GM23338 (cell line): ENCODE data around the gene SMARCC1. TPM values are rescaled to one million over a fixed set of nuclear protein-coding genes. Genes with fewer than 3 reads are reported as not detected.

ENCODE experiments used
- ATAC-seq: fragments of 200-7000 bp; cut with Tn5 transposase; 3 replicates; pipeline ENCODE4 v1.9.1; 2020
- DNase-seq: peaks from one replicate; pipeline ENCODE4 v3.0.0-alpha.2; 2015; ENCODE audit warnings: low spot score
- H2AFZ ChIP-seq: fragments of 200-600 bp; sonication (generic); 2 replicates; pipeline ENCODE4 v1.8.0; 2016; ENCODE audit warnings: antibody characterized with exemption, mild to moderate bottlenecking, moderate library complexity
- H3F3A ChIP-seq: fragments of 200-600 bp; sonication (generic); replicated peaks from 2 replicates; pipeline ENCODE4 v1.8.0; 2017; ENCODE audit warnings: antibody characterized with exemption, mixed run types, low read depth
- H3K27ac ChIP-seq: fragments of 200-600 bp; sonication (generic); 2 replicates; pipeline ENCODE4 v1.6.1; 2016; ENCODE audit warnings: low read depth
- H3K27me3 ChIP-seq: fragments of 200-600 bp; sonication (generic); 2 replicates; pipeline ENCODE4 v1.8.0; 2016; ENCODE audit warnings: mild to moderate bottlenecking, mixed run types, moderate library complexity; ENCODE audit not compliant: insufficient read depth
- H3K36me3 ChIP-seq: fragments of 200-600 bp; sonication (generic); 2 replicates; pipeline ENCODE4 v1.8.0; 2016; ENCODE audit warnings: mild to moderate bottlenecking; ENCODE audit not compliant: insufficient read depth
- H3K4me1 ChIP-seq: fragments of 200-600 bp; sonication (generic); 2 replicates; pipeline ENCODE4 v1.8.0; 2016; ENCODE audit warnings: mild to moderate bottlenecking, moderate library complexity; ENCODE audit not compliant: insufficient read depth
- H3K4me2 ChIP-seq: fragments of 200-600 bp; sonication (generic); 2 replicates; pipeline ENCODE4 v1.7.1; 2017; ENCODE audit warnings: mixed run types
- H3K4me3 ChIP-seq: fragments of 200-600 bp; sonication (generic); 2 replicates; pipeline ENCODE4 v1.6.1; 2016; ENCODE audit warnings: mixed run types
- H3K79me2 ChIP-seq: fragments of 200-600 bp; sonication (generic); replicated peaks from 2 replicates; pipeline ENCODE4 v1.8.0; 2017; ENCODE audit warnings: mild to moderate bottlenecking; ENCODE audit not compliant: insufficient read depth
- H3K9me2 ChIP-seq: fragments of 200-600 bp; sonication (generic); 2 replicates; pipeline ENCODE4 v1.8.0; 2017; ENCODE audit not compliant: insufficient read depth
- H4K20me1 ChIP-seq: fragments of 200-600 bp; sonication (generic); replicated peaks from 2 replicates; pipeline ENCODE4 v1.8.0; 2017; ENCODE audit warnings: mild to moderate bottlenecking; ENCODE audit not compliant: insufficient read depth
- H3K27ac Mint-ChIP-seq: 2 replicates; pipeline ENCODE4 v1.8.0; 2020; ENCODE audit warnings: inconsistent platforms, mild to moderate bottlenecking, moderate library complexity, mixed read lengths
- H3K27me3 Mint-ChIP-seq: 3 replicates; pipeline ENCODE4 v1.8.0; 2022; ENCODE audit warnings: low read depth, mild to moderate bottlenecking, moderate library complexity, mixed read lengths, inconsistent platforms; ENCODE audit not compliant: insufficient read depth, poor library complexity
- H3K36me3 Mint-ChIP-seq: 3 replicates; pipeline ENCODE4 v1.8.0; 2021; ENCODE audit warnings: low read depth, mild to moderate bottlenecking, inconsistent platforms, moderate library complexity, mixed read lengths
- H3K4me1 Mint-ChIP-seq: 3 replicates; pipeline ENCODE4 v1.8.0; 2020; ENCODE audit warnings: mild to moderate bottlenecking, inconsistent platforms, mixed read lengths
- H3K4me3 Mint-ChIP-seq: 3 replicates; pipeline ENCODE4 v1.8.0; 2021; ENCODE audit warnings: moderate library complexity, mild to moderate bottlenecking, inconsistent platforms, mixed read lengths
- H3K9me3 Mint-ChIP-seq: 3 replicates; pipeline ENCODE4 v1.8.0; 2020; ENCODE audit warnings: moderate library complexity, mild to moderate bottlenecking, inconsistent platforms, mixed read lengths
- CREB1 ChIP-seq: fragments of 250-450 bp; sonication (Bioruptor Pico); IDR thresholded peaks from 2 replicates; pipeline ENCODE4 v1.5.0; 2020; ENCODE audit warnings: low read depth, mild to moderate bottlenecking, moderate library complexity
- EZH2 ChIP-seq: fragments of 200-600 bp; sonication (generic); IDR thresholded peaks from one replicate; pipeline ENCODE4 v1.8.0; 2017; ENCODE audit warnings: antibody characterized with exemption, mild to moderate bottlenecking, low read depth; ENCODE audit not compliant: unreplicated experiment
- EZH2phosphoT487 ChIP-seq: fragments of 200-600 bp; sonication (generic); IDR thresholded peaks from one replicate; pipeline ENCODE4 v1.8.1; 2018; ENCODE audit warnings: antibody characterized with exemption; ENCODE audit not compliant: unreplicated experiment
- JUNB ChIP-seq: IDR thresholded peaks from one replicate; pipeline ENCODE4 v1.6.1; 2016; ENCODE audit warnings: antibody characterized with exemption; ENCODE audit not compliant: unreplicated experiment
- NANOG ChIP-seq: IDR thresholded peaks from 2 replicates; pipeline ENCODE4 v1.6.1; 2016; ENCODE audit warnings: antibody characterized with exemption, borderline replicate concordance
- POLR2AphosphoS5 ChIP-seq: IDR thresholded peaks from 2 replicates; pipeline ENCODE4 v1.6.1; 2016; ENCODE audit warnings: antibody characterized with exemption, low read depth
- STAT1 ChIP-seq: IDR thresholded peaks from one replicate; pipeline ENCODE4 v1.6.1; 2016; ENCODE audit warnings: antibody characterized with exemption; ENCODE audit not compliant: unreplicated experiment
- ZNF114 ChIP-seq: fragments of 250-450 bp; sonication (Bioruptor Pico); IDR thresholded peaks from 2 replicates; pipeline ENCODE4 v1.5.0; 2020; ENCODE audit warnings: mild to moderate bottlenecking, moderate library complexity
- ZNF331 ChIP-seq: fragments of 250-450 bp; sonication (Bioruptor Pico); IDR thresholded peaks from 2 replicates; pipeline ENCODE4 v1.5.0; 2020; ENCODE audit warnings: low read depth, mild to moderate bottlenecking, moderate library complexity
- polyA plus RNA-seq: library from polyadenylated mRNA; unstranded; fragments of >200 nt; fragmentation: Nextera tagmentation; extraction: Ambion mirVana; gene quantifications from 2 replicates; pipeline ENCODE4 v1.2.1, GENCODE V29; 2016
- total RNA-seq: library from RNA; depleted of rRNA; stranded (reverse); fragments of >200 nt; shearing (Covaris generic); gene quantifications from 2 replicates; pipeline ENCODE4 v1.2.3, GENCODE V29; 2014
- TF ChIP-seq, protein P1 (sequence below): fragments of 250-450 bp; sonication (Bioruptor Pico); IDR thresholded peaks from 2 replicates; pipeline ENCODE4 v1.5.0; 2020; ENCODE audit warnings: mild to moderate bottlenecking, moderate library complexity
- TF ChIP-seq, protein P2 (sequence below), 2 experiments: fragments of 200-600 bp in 1 of 2; sonication (generic) in 1 of 2; conservative IDR thresholded peaks; 2 replicates each; pipeline versions ENCODE4 v1.5.1 to v1.6.1; 2016 to 2017; ENCODE audit warnings: antibody characterized with exemption in 2 of 2, low read depth in 2 of 2, mild to moderate bottlenecking in 2 of 2, moderate library complexity in 1 of 2
- TF ChIP-seq, protein P3 (sequence below): IDR thresholded peaks from one replicate; pipeline ENCODE4 v1.6.1; 2018; ENCODE audit warnings: antibody characterized with exemption; ENCODE audit not compliant: unreplicated experiment

Gene SMARCC1
- total and polyA plus RNA-seq, 2 experiments from 2014 or later: 105 to 171 TPM

DNA sequence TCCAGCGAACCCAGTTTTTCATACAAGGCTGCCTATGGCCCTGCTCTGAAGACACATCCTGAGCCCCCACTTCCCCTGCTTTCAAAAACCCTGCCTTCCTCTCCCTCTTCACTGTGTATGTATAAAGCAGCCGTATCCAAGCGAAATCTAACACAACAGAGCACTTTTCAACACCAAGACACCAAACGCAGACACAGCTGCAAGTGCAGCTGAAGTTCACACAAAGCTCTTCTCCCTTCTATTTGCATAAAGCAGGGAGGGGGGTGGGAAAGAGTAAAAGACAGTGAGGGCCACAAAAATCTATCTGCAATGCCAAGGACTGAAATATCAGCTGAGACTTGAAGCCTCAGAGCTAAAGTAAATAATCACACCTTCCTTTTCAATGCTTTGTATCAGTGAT, 168.0 kb downstream of the SMARCC1 start:
- Histone ChIP-seq H3K4me3 (no peak overlapping the region), H2AFZ (no peak overlapping the region), H3F3A (peaks cover 12% of the 10 kb centered on the region; the same call in 1 of the 2 replicates), H3K36me3 (peaks cover 54% of the 10 kb centered on the region), H3K27ac (0 out of 2 replicates have a peak overlapping the region, but pooled peaks have one; percentile 15), H4K20me1 (peaks cover 26% of the 10 kb centered on the region), H3K4me2 (no peak overlapping the region), H3K4me1 (no peaks in the 10 kb centered on the region), H3K79me2 (peaks cover 6% of the 10 kb centered on the region; the same call in 1 of the 2 replicates), H3K27me3 (no peaks in the 10 kb centered on the region), H3K9me2 (no peaks in the 10 kb centered on the region)
- peak; percentile 22; the same call in 2 of the 3 replicates for ATAC-seq
- Mint-ChIP-seq H3K9me3 (no peaks in the 10 kb centered on the region), H3K27me3 (peaks cover 3% of the 10 kb centered on the region), H3K27ac (no peak overlapping the region), H3K36me3 (peaks cover 57% of the 10 kb centered on the region), H3K4me1 (peaks cover 3% of the 10 kb centered on the region; the same call in 1 of the 3 replicates), H3K4me3 (no peak overlapping the region)
- DNase-seq: no peak
- TF ChIP-seq NANOG (no peak), EZH2 (no peak), ZNF331 (no peak), EZH2phosphoT487 (no peak), POLR2AphosphoS5 (no peak), JUNB (no peak), STAT1 (no peak), ZNF114 (CRISPR knock-in tag) (no peak), CREB1 (CRISPR knock-in tag) (no peak)
- TF ChIP-seq, protein P1, sequence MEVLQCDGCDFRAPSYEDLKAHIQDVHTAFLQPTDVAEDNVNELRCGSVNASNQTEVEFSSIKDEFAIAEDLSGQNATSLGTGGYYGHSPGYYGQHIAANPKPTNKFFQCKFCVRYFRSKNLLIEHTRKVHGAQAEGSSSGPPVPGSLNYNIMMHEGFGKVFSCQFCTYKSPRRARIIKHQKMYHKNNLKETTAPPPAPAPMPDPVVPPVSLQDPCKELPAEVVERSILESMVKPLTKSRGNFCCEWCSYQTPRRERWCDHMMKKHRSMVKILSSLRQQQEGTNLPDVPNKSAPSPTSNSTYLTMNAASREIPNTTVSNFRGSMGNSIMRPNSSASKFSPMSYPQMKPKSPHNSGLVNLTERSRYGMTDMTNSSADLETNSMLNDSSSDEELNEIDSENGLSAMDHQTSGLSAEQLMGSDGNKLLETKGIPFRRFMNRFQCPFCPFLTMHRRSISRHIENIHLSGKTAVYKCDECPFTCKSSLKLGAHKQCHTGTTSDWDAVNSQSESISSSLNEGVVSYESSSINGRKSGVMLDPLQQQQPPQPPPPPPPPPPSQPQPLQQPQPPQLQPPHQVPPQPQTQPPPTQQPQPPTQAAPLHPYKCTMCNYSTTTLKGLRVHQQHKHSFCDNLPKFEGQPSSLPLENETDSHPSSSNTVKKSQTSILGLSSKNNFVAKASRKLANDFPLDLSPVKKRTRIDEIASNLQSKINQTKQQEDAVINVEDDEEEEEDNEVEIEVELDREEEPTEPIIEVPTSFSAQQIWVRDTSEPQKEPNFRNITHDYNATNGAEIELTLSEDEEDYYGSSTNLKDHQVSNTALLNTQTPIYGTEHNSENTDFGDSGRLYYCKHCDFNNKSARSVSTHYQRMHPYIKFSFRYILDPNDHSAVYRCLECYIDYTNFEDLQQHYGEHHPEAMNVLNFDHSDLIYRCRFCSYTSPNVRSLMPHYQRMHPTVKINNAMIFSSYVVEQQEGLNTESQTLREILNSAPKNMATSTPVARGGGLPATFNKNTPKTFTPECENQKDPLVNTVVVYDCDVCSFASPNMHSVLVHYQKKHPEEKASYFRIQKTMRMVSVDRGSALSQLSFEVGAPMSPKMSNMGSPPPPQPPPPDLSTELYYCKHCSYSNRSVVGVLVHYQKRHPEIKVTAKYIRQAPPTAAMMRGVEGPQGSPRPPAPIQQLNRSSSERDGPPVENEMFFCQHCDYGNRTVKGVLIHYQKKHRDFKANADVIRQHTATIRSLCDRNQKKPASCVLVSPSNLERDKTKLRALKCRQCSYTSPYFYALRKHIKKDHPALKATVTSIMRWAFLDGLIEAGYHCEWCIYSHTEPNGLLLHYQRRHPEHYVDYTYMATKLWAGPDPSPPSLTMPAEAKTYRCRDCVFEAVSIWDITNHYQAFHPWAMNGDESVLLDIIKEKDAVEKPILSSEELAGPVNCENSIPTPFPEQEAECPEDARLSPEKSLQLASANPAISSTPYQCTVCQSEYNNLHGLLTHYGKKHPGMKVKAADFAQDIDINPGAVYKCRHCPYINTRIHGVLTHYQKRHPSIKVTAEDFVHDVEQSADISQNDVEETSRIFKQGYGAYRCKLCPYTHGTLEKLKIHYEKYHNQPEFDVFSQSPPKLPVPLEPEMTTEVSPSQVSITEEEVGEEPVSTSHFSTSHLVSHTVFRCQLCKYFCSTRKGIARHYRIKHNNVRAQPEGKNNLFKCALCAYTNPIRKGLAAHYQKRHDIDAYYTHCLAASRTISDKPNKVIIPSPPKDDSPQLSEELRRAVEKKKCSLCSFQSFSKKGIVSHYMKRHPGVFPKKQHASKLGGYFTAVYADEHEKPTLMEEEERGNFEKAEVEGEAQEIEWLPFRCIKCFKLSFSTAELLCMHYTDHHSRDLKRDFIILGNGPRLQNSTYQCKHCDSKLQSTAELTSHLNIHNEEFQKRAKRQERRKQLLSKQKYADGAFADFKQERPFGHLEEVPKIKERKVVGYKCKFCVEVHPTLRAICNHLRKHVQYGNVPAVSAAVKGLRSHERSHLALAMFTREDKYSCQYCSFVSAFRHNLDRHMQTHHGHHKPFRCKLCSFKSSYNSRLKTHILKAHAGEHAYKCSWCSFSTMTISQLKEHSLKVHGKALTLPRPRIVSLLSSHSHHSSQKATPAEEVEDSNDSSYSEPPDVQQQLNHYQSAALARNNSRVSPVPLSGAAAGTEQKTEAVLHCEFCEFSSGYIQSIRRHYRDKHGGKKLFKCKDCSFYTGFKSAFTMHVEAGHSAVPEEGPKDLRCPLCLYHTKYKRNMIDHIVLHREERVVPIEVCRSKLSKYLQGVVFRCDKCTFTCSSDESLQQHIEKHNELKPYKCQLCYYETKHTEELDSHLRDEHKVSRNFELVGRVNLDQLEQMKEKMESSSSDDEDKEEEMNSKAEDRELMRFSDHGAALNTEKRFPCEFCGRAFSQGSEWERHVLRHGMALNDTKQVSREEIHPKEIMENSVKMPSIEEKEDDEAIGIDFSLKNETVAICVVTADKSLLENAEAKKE (CRISPR knock-in tag): no peak
- TF ChIP-seq, protein P2, sequence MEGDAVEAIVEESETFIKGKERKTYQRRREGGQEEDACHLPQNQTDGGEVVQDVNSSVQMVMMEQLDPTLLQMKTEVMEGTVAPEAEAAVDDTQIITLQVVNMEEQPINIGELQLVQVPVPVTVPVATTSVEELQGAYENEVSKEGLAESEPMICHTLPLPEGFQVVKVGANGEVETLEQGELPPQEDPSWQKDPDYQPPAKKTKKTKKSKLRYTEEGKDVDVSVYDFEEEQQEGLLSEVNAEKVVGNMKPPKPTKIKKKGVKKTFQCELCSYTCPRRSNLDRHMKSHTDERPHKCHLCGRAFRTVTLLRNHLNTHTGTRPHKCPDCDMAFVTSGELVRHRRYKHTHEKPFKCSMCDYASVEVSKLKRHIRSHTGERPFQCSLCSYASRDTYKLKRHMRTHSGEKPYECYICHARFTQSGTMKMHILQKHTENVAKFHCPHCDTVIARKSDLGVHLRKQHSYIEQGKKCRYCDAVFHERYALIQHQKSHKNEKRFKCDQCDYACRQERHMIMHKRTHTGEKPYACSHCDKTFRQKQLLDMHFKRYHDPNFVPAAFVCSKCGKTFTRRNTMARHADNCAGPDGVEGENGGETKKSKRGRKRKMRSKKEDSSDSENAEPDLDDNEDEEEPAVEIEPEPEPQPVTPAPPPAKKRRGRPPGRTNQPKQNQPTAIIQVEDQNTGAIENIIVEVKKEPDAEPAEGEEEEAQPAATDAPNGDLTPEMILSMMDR (conservative IDR thresholded peaks at IDR 0.05; ENCODE audit: low read depth in 2 of 2): no peak
- TF ChIP-seq, protein P3, sequence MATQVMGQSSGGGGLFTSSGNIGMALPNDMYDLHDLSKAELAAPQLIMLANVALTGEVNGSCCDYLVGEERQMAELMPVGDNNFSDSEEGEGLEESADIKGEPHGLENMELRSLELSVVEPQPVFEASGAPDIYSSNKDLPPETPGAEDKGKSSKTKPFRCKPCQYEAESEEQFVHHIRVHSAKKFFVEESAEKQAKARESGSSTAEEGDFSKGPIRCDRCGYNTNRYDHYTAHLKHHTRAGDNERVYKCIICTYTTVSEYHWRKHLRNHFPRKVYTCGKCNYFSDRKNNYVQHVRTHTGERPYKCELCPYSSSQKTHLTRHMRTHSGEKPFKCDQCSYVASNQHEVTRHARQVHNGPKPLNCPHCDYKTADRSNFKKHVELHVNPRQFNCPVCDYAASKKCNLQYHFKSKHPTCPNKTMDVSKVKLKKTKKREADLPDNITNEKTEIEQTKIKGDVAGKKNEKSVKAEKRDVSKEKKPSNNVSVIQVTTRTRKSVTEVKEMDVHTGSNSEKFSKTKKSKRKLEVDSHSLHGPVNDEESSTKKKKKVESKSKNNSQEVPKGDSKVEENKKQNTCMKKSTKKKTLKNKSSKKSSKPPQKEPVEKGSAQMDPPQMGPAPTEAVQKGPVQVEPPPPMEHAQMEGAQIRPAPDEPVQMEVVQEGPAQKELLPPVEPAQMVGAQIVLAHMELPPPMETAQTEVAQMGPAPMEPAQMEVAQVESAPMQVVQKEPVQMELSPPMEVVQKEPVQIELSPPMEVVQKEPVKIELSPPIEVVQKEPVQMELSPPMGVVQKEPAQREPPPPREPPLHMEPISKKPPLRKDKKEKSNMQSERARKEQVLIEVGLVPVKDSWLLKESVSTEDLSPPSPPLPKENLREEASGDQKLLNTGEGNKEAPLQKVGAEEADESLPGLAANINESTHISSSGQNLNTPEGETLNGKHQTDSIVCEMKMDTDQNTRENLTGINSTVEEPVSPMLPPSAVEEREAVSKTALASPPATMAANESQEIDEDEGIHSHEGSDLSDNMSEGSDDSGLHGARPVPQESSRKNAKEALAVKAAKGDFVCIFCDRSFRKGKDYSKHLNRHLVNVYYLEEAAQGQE: no peak
